C1 segment of cervical spinal cord (tissue), 14 donors: ENCODE measurements around the gene DIP2A.

Source experiments
- DNase-seq, 14 donors: peaks; one replicate each; lab custom pipeline; 2025; lab: John Stamatoyannopoulos, UW

The DIP2A gene

GRCh38 chr21:46532080-46532479, 73.4 kb downstream of the DIP2A start:
- DNase-seq = no peak

GRCh38 chr21:46537026-46537425, 78.3 kb downstream of the DIP2A start:
- DNase-seq = no peak

GRCh38 chr21:46538262-46538661, 79.6 kb downstream of the DIP2A start:
- no peak for DNase-seq

GRCh38 chr21:46538851-46539666, 80.4 kb downstream of the DIP2A start:
- no peak for DNase-seq

GRCh38 chr21:46540087-46540710, 81.5 kb downstream of the DIP2A start:
- DNase-seq = no peak

- no peak for DNase-seq
Measured at GRCh38 chr21:46542588-46543124, 84.0 kb downstream of the DIP2A start.

GRCh38 chr21:46543306-46543705, 84.6 kb downstream of the DIP2A start:
- DNase-seq = no peak

GRCh38 chr21:46544003-46544402, 85.3 kb downstream of the DIP2A start:
- no peak for DNase-seq

- DNase-seq = no peak
Measured at GRCh38 chr21:46544824-46545223, 86.1 kb downstream of the DIP2A start.

GRCh38 chr21:46545363-46545762, 86.7 kb downstream of the DIP2A start:
- DNase-seq = no peak

- DNase-seq = no peak
Measured at GRCh38 chr21:46545911-46546310, 87.2 kb downstream of the DIP2A start.

GRCh38 chr21:46546799-46547198, 88.1 kb downstream of the DIP2A start:
- no peak for DNase-seq

- DNase-seq = no peak
Measured at GRCh38 chr21:46549650-46550049, 91.0 kb downstream of the DIP2A start.

GRCh38 chr21:46550116-46550941, 91.6 kb downstream of the DIP2A start:
- no peak for DNase-seq

- no peak for DNase-seq
Measured at GRCh38 chr21:46551636-46552241, 93.0 kb downstream of the DIP2A start.

GRCh38 chr21:46552274-46552673, 93.6 kb downstream of the DIP2A start:
- DNase-seq = no peak

- no peak for DNase-seq
Measured at GRCh38 chr21:46552865-46553379, 94.2 kb downstream of the DIP2A start.

GRCh38 chr21:46553993-46554392, 95.3 kb downstream of the DIP2A start:
- no peak for DNase-seq

- DNase-seq = no peak
Measured at GRCh38 chr21:46554431-46555224, 95.9 kb downstream of the DIP2A start.

GRCh38 chr21:46555225-46555617, 96.5 kb downstream of the DIP2A start:
- no peak for DNase-seq

- DNase-seq = no peak
Measured at GRCh38 chr21:46555678-46556077, 97.0 kb downstream of the DIP2A start.
